Hepatocyte (in vitro differentiated cells): ENCODE measurements around the gene TAS2R9. TPM values are rescaled to one million over a fixed set of nuclear protein-coding genes. Genes with fewer than 3 reads are reported as not detected.

Experiments
- DNase-seq: peaks from one replicate; pipeline ENCODE4 v3.0.0-alpha.2; 2016; ENCODE audit warnings: low spot score
- H2AFZ ChIP-seq: fragments of 200-600 bp; sonication (generic); 2 replicates; pipeline ENCODE4 v1.6.0; 2016; ENCODE audit warnings: antibody characterized with exemption, mild to moderate bottlenecking
- H3K27ac ChIP-seq: fragments of 200-600 bp; sonication (generic); 2 replicates; pipeline ENCODE4 v1.5.1; 2016; ENCODE audit warnings: mild to moderate bottlenecking
- H3K27me3 ChIP-seq: fragments of 200-600 bp; sonication (generic); 2 replicates; pipeline ENCODE4 v1.6.1; 2016
- H3K36me3 ChIP-seq: fragments of 200-600 bp; sonication (generic); replicated peaks from 2 replicates; pipeline ENCODE4 v1.5.1; 2016; ENCODE audit warnings: low read depth; ENCODE audit not compliant: insufficient read depth
- H3K4me1 ChIP-seq: fragments of 200-600 bp; sonication (generic); 2 replicates; pipeline ENCODE4 v1.5.1; 2016; ENCODE audit warnings: mild to moderate bottlenecking, moderate library complexity; ENCODE audit not compliant: insufficient read depth
- H3K4me2 ChIP-seq: fragments of 200-600 bp; sonication (generic); 2 replicates; pipeline ENCODE4 v1.6.0; 2016
- H3K4me3 ChIP-seq: fragments of 200-600 bp; sonication (generic); 2 replicates; pipeline ENCODE4 v1.5.1; 2016; ENCODE audit warnings: mild to moderate bottlenecking
- H3K79me2 ChIP-seq: fragments of 200-600 bp; sonication (generic); 2 replicates; pipeline ENCODE4 v1.6.0; 2017; ENCODE audit warnings: mild to moderate bottlenecking
- H3K9me2 ChIP-seq: fragments of 200-600 bp; sonication (generic); replicated peaks from 2 replicates; pipeline ENCODE4 v1.6.0; 2017; ENCODE audit warnings: mild to moderate bottlenecking; ENCODE audit not compliant: insufficient read depth
- H3K9me3 ChIP-seq: fragments of 200-600 bp; sonication (generic); 2 replicates; pipeline ENCODE4 v1.5.1; 2016; ENCODE audit warnings: low read depth, mild to moderate bottlenecking
- H4K20me1 ChIP-seq: fragments of 200-600 bp; sonication (generic); 2 replicates; pipeline ENCODE4 v1.6.0; 2016; ENCODE audit warnings: mild to moderate bottlenecking; ENCODE audit not compliant: insufficient read depth, poor library complexity, severe bottlenecking
- CTCF ChIP-seq: fragments of 200-600 bp; sonication (generic); IDR thresholded peaks from 2 replicates; pipeline ENCODE4 v1.5.1; 2016; ENCODE audit warnings: antibody characterized with exemption, mild to moderate bottlenecking; ENCODE audit not compliant: poor library complexity
- EZH2 ChIP-seq: fragments of 200-600 bp; sonication (generic); IDR thresholded peaks from 2 replicates; pipeline ENCODE4 v1.6.1; 2016; ENCODE audit warnings: antibody characterized with exemption, mild to moderate bottlenecking, borderline replicate concordance
- EZH2phosphoT487 ChIP-seq: fragments of 200-600 bp; sonication (generic); IDR thresholded peaks from one replicate; pipeline ENCODE4 v1.6.1; 2018; ENCODE audit warnings: antibody characterized with exemption, mild to moderate bottlenecking, low read depth, moderate library complexity; ENCODE audit not compliant: unreplicated experiment, severe bottlenecking
- WGBS: methylation state at CpG from one replicate; pipeline ENCODE4 v1.1.6; 2016; ENCODE audit warnings: low lambda C conversion rate; ENCODE audit errors: missing lambda C conversion rate; 5-methylcytosine and 5-hydroxymethylcytosine counted together
- polyA plus RNA-seq: library from polyadenylated mRNA; unstranded; fragments of >200 nt; fragmentation: Nextera tagmentation; extraction: Ambion mirVana; gene quantifications from 2 replicates; pipeline ENCODE4 v1.2.1, GENCODE V29; 2016
- total RNA-seq: library from RNA; depleted of rRNA; stranded (reverse); fragments of >200 nt; gene quantifications from 2 replicates; pipeline ENCODE4 v1.2.3, GENCODE V29; 2014

TAS2R9 gene
- 0.13 TPM in 1 of 2 replicates, not detected in the other for total RNA-seq
- not detected in 2 replicates for polyA plus RNA-seq

- Histone ChIP-seq H3K9me3 (no peaks in the 10 kb centered on the region), H3K27ac (no peak within 1 kb of the TSS), H2AFZ (no peak within 1 kb of the TSS), H3K27me3 (no peaks in the 10 kb centered on the region), H3K9me2 (no peaks in the 10 kb centered on the region), H3K36me3 (no peaks in the 10 kb centered on the region), H3K79me2 (no peaks in the 10 kb centered on the region), H4K20me1 (no peaks in the 10 kb centered on the region), H3K4me2 (no peak within 1 kb of the TSS), H3K4me3 (no peak within 1 kb of the TSS), H3K4me1 (no peaks in the 10 kb centered on the region)
- no peak for TF ChIP-seq CTCF
- no peak for TF ChIP-seq EZH2phosphoT487
- no peak for DNase-seq
Measured at GRCh38 chr12:10810068-10810467, at the start of gene TAS2R9. Gene TAS2R9, minus strand, starts transcription at chr12:10810168. Its CDS starts 93 bp downstream, at chr12:10810075.

GRCh38 chr12:10855807-10856206 is 45.8 kb upstream of the TAS2R9 start:
- H3K4me2 ChIP-seq = no peak overlapping the region
- no peaks in the 10 kb centered on the region for H3K79me2 ChIP-seq
- no peaks in the 10 kb centered on the region for H3K36me3 ChIP-seq
- no peak for TF ChIP-seq CTCF
- TF ChIP-seq EZH2 = no peak
- no peak for TF ChIP-seq EZH2phosphoT487
- no peak overlapping the region for H3K4me3 ChIP-seq
- H3K27ac ChIP-seq = no peak overlapping the region
- H2AFZ ChIP-seq = no peak overlapping the region
- no peaks in the 10 kb centered on the region for H4K20me1 ChIP-seq
- H3K9me3 ChIP-seq = no peaks in the 10 kb centered on the region
- no peaks in the 10 kb centered on the region for H3K27me3 ChIP-seq
- H3K9me2 ChIP-seq = no peaks in the 10 kb centered on the region
- H3K4me1 ChIP-seq = no peaks in the 10 kb centered on the region
- no peak for DNase-seq
- WGBS = 100% methylated on average over 2 of the region's 2 CpGs

- TF ChIP-seq CTCF (no peak), EZH2phosphoT487 (no peak), EZH2 (no peak)
- Histone ChIP-seq H3K79me2 (no peaks in the 10 kb centered on the region), H2AFZ (no peak overlapping the region), H3K4me3 (no peak overlapping the region), H4K20me1 (no peaks in the 10 kb centered on the region), H3K27me3 (no peaks in the 10 kb centered on the region), H3K4me1 (no peaks in the 10 kb centered on the region), H3K36me3 (no peaks in the 10 kb centered on the region), H3K4me2 (no peak overlapping the region), H3K9me3 (no peaks in the 10 kb centered on the region), H3K9me2 (no peaks in the 10 kb centered on the region), H3K27ac (no peak overlapping the region)
- no peak for DNase-seq
- 92% methylated on average over 2 of the region's 2 CpGs for WGBS
Measured at GRCh38 chr12:10853776-10854175, 43.8 kb upstream of the TAS2R9 start.
